ENCODE data around the gene GP2.

GP2 gene

GRCh38 chr16:20332411-20332810, 5.1 kb upstream of the GP2 start:
- no peak overlapping the region for H3K4me2 ChIP-seq
- TF ChIP-seq CTCF (conservative IDR thresholded peaks at IDR 0.05; ENCODE audit: low read depth, low read length), result no peak
- no peak overlapping the region for H3K9ac ChIP-seq
- no peaks in the 10 kb centered on the region for H3K27me3 ChIP-seq (ENCODE audit: insufficient read depth, low read depth)
- H3K4me3 ChIP-seq (IDR thresholded peaks at IDR 0.05; ENCODE audit: insufficient read depth, low read depth, low read length), result no peak overlapping the region
- H4K20me1 ChIP-seq (ENCODE audit: insufficient read depth), result no peaks in the 10 kb centered on the region
- H3K4me1 ChIP-seq (ENCODE audit: low read depth, poor library complexity, severe bottlenecking), result no peaks in the 10 kb centered on the region
- H3K36me3 ChIP-seq (ENCODE audit: insufficient read depth), result no peaks in the 10 kb centered on the region
- no peak overlapping the region for H2AFZ ChIP-seq (ENCODE audit: low read depth)
- H3K27ac ChIP-seq, result no peak overlapping the region
- no peaks in the 10 kb centered on the region for H3K79me2 ChIP-seq (ENCODE audit: insufficient read depth, low read depth)

GRCh38 chr16:20331635-20332034, 4.3 kb upstream of the GP2 start:
- H3K79me2 ChIP-seq (ENCODE audit: insufficient read depth, low read depth), result no peaks in the 10 kb centered on the region
- no peaks in the 10 kb centered on the region for H3K4me1 ChIP-seq (ENCODE audit: low read depth, poor library complexity, severe bottlenecking)
- TF ChIP-seq CTCF (conservative IDR thresholded peaks at IDR 0.05; ENCODE audit: low read depth, low read length), result no peak
- H3K4me3 ChIP-seq (IDR thresholded peaks at IDR 0.05; ENCODE audit: insufficient read depth, low read depth, low read length), result no peak overlapping the region
- no peak overlapping the region for H3K27ac ChIP-seq
- H3K9ac ChIP-seq, result no peak overlapping the region
- H3K36me3 ChIP-seq (ENCODE audit: insufficient read depth), result no peaks in the 10 kb centered on the region
- H3K4me2 ChIP-seq, result no peak overlapping the region
- no peaks in the 10 kb centered on the region for H4K20me1 ChIP-seq (ENCODE audit: insufficient read depth)
- H2AFZ ChIP-seq (ENCODE audit: low read depth), result no peak overlapping the region
- H3K27me3 ChIP-seq (ENCODE audit: insufficient read depth, low read depth), result no peaks in the 10 kb centered on the region

- Histone ChIP-seq H3K36me3 (ENCODE audit: insufficient read depth) (no peaks in the 10 kb centered on the region), H2AFZ (ENCODE audit: low read depth) (no peak overlapping the region), H3K4me3 (IDR thresholded peaks at IDR 0.05; ENCODE audit: insufficient read depth, low read depth, low read length) (no peak overlapping the region), H3K9ac (no peak overlapping the region), H3K4me2 (no peak overlapping the region), H4K20me1 (ENCODE audit: insufficient read depth) (no peaks in the 10 kb centered on the region), H3K27me3 (ENCODE audit: insufficient read depth, low read depth) (no peaks in the 10 kb centered on the region), H3K27ac (no peak overlapping the region), H3K79me2 (ENCODE audit: insufficient read depth, low read depth) (no peaks in the 10 kb centered on the region), H3K4me1 (ENCODE audit: low read depth, poor library complexity, severe bottlenecking) (no peaks in the 10 kb centered on the region)
- TF ChIP-seq CTCF (conservative IDR thresholded peaks at IDR 0.05; ENCODE audit: low read depth, low read length), result no peak
Observed at GRCh38 chr16:20329392-20330138, 2.3 kb upstream of the GP2 start.

DNA sequence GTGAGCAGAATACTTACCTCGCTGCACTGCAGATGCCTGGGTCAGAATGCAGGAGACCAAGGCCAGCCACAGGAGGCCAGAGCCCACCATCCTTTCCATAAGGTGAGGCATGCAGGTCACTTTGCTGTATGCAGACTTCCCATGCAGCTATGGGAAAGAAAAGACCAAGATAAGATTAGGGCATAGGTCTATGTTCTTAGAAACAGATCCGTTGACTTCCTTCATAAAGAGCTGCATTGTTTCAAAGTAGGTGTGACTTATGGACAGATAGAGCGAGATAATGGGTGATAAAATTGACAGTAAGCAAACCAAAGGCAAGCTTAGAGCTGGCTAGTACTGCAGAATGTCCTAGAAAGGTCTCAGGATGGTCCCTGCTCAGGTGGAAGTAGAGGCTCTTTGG, 992 bp downstream of the GP2 start:
- Histone ChIP-seq H3K4me1 (ENCODE audit: low read depth, poor library complexity, severe bottlenecking) (no peaks in the 10 kb centered on the region), H3K4me2 (no peak overlapping the region), H3K27me3 (ENCODE audit: insufficient read depth, low read depth) (no peaks in the 10 kb centered on the region), H4K20me1 (ENCODE audit: insufficient read depth) (no peaks in the 10 kb centered on the region), H3K36me3 (ENCODE audit: insufficient read depth) (no peaks in the 10 kb centered on the region), H3K4me3 (IDR thresholded peaks at IDR 0.05; ENCODE audit: insufficient read depth, low read depth, low read length) (no peak overlapping the region), H3K27ac (no peak overlapping the region), H3K9ac (no peak overlapping the region), H2AFZ (ENCODE audit: low read depth) (no peak overlapping the region), H3K79me2 (ENCODE audit: insufficient read depth, low read depth) (no peaks in the 10 kb centered on the region)
- TF ChIP-seq CTCF (conservative IDR thresholded peaks at IDR 0.05; ENCODE audit: low read depth, low read length), result no peak
